Measurements from ENCODE around the gene TMEM203.
"Not testable (repeated sequence)": the region's sequence is repeated elsewhere in the genome, so short reads cannot be mapped to it uniquely, and the experiment has no call there.

Gene TMEM203, protein sequence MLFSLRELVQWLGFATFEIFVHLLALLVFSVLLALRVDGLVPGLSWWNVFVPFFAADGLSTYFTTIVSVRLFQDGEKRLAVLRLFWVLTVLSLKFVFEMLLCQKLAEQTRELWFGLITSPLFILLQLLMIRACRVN

DNA sequence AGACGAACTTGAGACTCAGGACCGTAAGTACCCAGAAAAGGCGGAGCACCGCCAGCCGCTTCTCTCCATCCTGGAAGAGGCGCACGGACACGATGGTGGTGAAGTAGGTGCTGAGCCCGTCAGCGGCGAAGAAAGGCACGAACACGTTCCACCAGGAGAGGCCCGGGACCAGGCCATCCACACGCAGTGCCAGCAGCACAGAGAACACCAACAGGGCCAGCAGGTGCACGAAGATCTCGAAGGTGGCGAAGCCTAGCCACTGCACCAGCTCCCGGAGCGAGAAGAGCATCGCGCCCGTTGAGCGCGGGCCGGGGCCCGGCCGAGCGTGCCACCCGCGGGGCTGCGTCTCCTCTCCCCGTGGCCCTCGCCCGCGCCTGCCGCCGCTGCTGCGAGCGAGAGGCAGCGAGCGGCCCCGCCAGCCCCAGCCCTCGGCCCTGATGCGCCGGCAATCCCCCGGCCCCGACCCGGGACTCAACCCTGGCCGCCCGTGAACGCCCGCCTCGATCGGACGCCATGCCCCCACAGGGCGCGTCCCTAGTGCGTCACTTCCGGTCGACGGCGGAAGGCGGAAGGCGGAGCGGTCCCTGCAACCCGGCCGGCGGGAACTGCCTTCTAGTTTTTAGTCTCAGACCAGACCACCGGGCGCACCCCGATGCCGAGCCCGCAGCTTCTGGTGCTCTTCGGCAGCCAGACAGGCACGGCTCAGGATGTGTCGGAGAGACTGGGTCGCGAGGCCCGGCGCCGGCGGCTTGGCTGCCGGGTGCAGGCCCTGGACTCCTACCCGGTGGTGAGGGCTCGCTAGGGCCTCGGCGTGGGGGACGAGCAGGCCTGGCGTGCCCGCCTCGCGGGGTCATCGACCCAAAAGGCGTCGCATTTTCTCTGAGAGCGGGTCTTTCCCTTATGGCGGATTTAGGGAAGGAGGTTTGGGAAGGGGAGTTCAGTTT lies at the start of gene TMEM203, which contains the start of gene NDOR1:
Gene TMEM203, minus strand, starts transcription at position 523 of the 944 bp plus-strand sequence. Its CDS starts 234 bp downstream, at position 289.
Gene NDOR1, plus strand, starts transcription at position 575 of the 944 bp plus-strand sequence. Its CDS starts 78 bp downstream, at position 653.
- in situ Hi-C loops (cut with MboI; ENCODE audit: low sequenced_read_pairs): no loop called here

DNA sequence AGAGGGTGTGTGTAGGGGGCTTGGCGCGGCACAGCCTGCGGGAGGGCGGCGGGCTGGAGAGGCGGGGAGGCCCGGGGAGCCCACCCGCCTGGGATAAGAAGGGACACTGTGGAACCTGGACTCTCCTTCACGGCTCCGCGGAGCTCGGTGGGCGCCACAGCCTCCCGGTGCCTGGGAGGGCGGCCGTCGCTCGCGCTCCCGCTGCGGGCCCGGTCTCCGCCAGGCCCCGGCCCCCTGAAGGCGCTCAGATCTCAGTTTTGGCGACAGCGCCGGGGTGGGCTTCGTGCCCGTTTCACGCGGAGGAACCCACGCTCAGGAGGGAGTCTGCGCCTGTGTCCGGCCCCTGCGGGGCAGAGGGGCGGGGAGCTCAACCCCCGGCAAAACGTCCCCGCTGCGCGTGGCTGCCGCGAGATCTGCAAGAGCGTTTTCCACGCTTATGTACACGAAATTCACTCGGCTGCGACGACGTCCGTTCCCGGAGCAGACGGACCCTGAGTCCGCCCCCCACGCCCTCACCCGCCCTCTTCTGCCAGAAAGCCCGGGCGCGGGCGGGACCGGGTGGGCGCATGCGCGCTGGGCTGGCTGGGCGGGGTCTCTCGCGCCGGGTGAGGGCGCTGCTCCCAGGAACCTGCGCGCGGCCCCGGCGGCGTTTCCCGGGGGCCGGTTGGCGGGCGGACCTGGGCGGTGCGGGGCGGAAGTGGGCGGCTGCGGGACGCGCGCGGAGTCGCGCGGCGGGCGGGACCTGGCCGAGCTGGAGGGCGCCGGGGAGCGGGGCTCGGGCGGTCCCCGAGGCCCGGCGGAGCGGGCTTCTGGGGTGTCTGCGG lies 49.4 kb upstream of the TMEM203 start, which contains the start of gene NELFB:
Gene NELFB, plus strand, starts transcription at position 704 of the 824 bp plus-strand sequence.
- in situ Hi-C loops (cut with MboI; ENCODE audit: low sequenced_read_pairs): no loop called here

GRCh38 chr9:137253717-137254623 lies 48.5 kb upstream of the TMEM203 start:
- in situ Hi-C loops (cut with MboI; ENCODE audit: low sequenced_read_pairs): no loop called here

- in situ Hi-C loops (cut with MboI; ENCODE audit: low sequenced_read_pairs): no loop called here
These were observed 47.4 kb upstream of the TMEM203 start for GRCh38 chr9:137252555-137253506.

- in situ Hi-C loops (cut with MboI; ENCODE audit: low sequenced_read_pairs): no loop called here
These were observed 46.2 kb upstream of the TMEM203 start for GRCh38 chr9:137251490-137252268.

DNA sequence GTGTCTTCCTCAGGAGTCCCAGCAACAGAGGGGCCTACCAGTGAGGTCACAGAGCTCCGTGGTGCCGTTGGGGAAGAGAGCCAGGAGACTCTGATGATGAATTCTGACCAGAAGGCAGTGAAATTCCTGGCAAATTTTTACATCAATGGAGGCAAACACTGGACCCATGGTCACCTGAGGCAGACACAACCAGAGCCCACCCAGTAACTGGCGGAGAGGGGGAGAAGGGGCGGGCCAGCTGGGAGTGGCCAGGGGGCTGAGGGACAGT lies 45.7 kb upstream of the TMEM203 start, which contains the start of gene STPG3:
Gene STPG3, plus strand, starts transcription at position 93 of the 268 bp plus-strand sequence. Its CDS starts 1 bp downstream, at position 94.
- in situ Hi-C loops (cut with MboI; ENCODE audit: low sequenced_read_pairs): no loop called here

- in situ Hi-C loops (cut with MboI; ENCODE audit: low sequenced_read_pairs): no loop called here
These were observed 45.1 kb upstream of the TMEM203 start for GRCh38 chr9:137250329-137251193.

DNA sequence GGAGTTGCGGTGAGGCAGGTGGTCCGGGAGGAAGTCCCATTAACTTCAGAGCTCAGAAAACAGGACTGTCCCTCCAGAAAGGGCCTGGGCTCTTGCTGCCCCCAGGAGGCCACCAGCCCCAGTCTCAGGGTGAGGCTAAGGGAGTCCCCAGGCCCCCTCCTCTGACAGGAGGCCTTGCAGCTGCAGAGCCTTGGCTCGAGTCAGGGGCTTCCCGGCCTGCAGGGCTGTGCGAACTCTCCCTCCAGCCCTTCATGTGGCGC lies 42.4 kb upstream of the TMEM203 start:
- in situ Hi-C loops (cut with MboI; ENCODE audit: low sequenced_read_pairs): no loop called here

DNA sequence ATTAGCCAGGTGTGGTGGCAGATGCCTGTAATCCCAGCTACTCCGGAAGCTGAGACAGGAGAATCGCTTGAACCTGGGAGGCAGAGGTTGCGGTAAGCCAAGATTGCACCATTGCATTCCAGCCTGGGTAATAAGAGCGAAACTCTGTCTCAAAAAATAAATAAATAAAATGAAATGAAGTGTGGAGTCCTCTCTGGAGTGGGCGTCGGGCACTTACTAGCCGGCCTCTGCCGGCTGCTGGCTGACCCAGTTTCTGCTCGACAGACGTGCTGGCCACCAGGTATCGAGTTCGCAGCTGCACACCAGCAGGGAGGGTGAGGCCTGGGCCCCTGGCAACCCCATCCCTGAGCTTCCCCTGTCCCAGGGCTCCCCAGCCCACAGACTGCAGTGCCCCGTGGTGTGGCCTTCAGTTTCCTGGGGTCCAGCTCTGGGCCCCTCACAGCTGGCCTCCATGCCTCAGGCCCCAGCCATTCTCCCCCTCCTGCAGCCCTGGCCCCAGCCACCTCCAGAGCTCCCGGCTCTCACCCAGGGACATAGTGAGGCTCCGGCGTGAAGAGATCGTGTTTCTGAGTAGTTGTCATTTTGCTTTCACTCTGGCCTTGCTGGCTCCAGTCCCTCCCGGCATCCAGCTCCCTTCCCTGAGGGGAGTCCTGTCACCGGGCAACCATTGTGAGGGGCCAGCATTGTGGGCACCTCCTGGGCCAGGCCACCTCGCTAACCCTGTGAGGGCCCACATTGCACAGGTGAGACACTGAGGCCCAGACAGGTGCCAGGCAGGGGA lies 41.9 kb upstream of the TMEM203 start:
- in situ Hi-C loops (cut with MboI; ENCODE audit: low sequenced_read_pairs): no loop called here

- in situ Hi-C loops (cut with MboI; ENCODE audit: low sequenced_read_pairs): no loop called here
These were observed 40.3 kb upstream of the TMEM203 start for GRCh38 chr9:137245450-137246421.

DNA sequence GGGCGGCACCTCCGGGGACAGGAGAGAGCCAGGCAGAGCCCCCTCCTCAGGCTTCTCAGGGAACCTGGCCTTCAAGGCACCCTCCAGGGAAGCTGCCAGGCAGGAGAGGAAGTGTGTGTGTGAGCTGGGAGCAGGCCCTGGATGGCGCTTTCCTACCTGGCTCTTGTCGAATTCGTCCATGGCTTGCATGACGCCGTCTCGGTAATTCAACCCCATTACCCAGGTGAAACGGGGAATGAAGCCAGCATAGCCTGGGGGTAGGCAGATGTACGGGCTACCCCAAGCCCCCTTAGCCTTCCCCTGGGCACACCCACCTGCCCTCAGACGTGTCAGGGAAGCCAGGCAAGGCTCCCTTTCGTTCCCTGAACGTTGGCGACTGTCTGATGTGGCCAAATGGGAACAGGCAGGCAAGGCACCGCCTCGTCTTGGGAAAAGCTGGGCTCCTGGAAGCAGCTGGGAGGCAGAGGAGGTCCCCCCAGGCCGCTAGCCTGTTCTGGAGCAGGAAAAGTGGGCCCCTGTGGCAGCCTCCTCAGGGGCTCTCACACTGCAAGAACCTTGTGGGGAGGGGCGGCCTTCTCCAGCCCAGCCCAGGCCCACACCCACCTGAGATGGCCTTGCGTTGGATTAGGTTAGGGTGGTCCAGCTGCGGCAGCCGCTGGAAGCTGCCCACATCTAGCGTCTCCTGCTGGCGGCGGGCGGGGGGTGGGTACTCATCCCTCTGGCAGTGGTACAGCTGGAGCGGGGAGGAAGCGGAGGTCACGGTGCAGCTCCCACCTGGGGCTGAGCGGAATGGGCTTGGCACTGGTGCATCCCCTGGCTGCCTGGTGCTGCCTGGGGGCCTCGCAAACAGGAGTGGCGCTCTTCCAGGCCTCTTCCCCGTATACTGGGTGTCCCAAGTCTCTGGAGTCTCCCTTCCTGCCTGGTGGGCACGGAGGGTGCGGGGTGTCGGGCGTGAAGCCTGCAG lies 39.3 kb upstream of the TMEM203 start:
- in situ Hi-C loops (cut with MboI; ENCODE audit: low sequenced_read_pairs): no loop called here

DNA sequence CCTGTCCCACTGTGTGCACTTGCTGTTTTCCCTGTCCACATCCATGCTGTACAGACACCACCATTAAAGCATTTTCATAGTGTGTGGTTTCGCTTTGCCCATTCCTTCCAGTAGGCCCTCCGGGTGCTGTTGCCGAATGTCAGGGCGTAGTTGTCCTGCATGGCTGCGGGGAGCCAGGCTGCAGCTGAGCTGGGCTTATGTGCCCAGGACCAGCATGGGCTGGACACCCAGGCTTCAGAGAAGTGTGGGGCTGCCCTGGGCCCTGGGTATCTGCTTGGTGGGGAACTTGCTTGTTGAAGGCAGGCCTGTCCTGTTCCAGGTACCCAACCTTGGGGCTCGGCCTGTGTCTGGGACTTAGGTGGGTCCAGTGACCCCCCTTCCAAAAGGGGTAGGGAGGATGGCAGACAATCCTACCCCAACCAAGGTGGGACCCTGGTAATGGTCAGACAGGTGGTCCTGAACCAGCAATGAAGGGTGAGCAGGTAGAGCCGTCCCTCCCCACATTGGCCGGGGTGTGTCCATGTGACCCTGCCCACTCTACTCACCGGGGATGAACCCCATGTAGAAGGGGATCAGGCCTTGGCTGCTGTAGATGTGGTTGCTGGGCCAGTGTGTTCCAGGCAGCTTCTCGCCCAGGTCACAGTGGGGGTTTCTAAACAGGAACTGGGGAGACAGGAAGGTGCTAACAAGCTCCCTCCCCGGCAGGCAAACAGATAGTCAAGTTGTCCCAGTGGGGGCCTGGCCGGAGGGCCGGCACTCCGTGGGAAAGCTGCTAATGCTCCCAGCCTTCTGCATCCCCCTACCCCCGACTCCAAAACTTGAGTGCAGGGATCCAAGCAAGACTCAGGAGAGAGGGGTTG lies 38.4 kb upstream of the TMEM203 start:
- in situ Hi-C loops (cut with MboI; ENCODE audit: low sequenced_read_pairs): no loop called here

- in situ Hi-C loops (cut with MboI; ENCODE audit: low sequenced_read_pairs): not testable (repeated sequence)
These were observed 37.8 kb upstream of the TMEM203 start for GRCh38 chr9:137243266-137243625.

All from HL-60/S4 treated with phorbol 12-myristate 13-acetate at 8.2 ng/mL for 4 days and 3 days (cell line).